ENCODE measurements around the gene MAB21L1.
A peak's percentile ranks its signal among the peaks of the same experiment; 100 is the strongest.

Gene MAB21L1

GRCh38 chr13:35473802-35474201 is 2.7 kb downstream of the MAB21L1 start:
- CTCF ChIA-PET: no interaction called here
- H3K9me3 Mint-ChIP-seq: no peaks in the 10 kb centered on the region
- H3K4me1 Mint-ChIP-seq: peaks cover 52% of the 10 kb centered on the region
- peaks cover 74% of the 10 kb centered on the region for H3K27me3 Mint-ChIP-seq
- H3K27ac Mint-ChIP-seq: no peak overlapping the region
- H3K36me3 Mint-ChIP-seq: peaks cover 5% of the 10 kb centered on the region
- no peak overlapping the region for H3K4me3 Mint-ChIP-seq
- DNase-seq: no peak

GRCh38 chr13:35473206-35473775 is 3.2 kb downstream of the MAB21L1 start:
- no peaks in the 10 kb centered on the region for H3K9me3 Mint-ChIP-seq
- no peak for DNase-seq
- peaks cover 74% of the 10 kb centered on the region for H3K27me3 Mint-ChIP-seq
- H3K4me1 Mint-ChIP-seq: peaks cover 51% of the 10 kb centered on the region
- CTCF ChIA-PET: no interaction called here
- H3K4me3 Mint-ChIP-seq: no peak overlapping the region
- no peak overlapping the region for H3K27ac Mint-ChIP-seq
- H3K36me3 Mint-ChIP-seq: peaks cover 5% of the 10 kb centered on the region

- H3K4me3 Mint-ChIP-seq: no peak overlapping the region
- peaks cover 5% of the 10 kb centered on the region for H3K36me3 Mint-ChIP-seq
- peak; percentile 19 for DNase-seq
- H3K27me3 Mint-ChIP-seq: peaks cover 69% of the 10 kb centered on the region
- peaks cover 45% of the 10 kb centered on the region for H3K4me1 Mint-ChIP-seq
- CTCF ChIA-PET: no interaction called here
- H3K27ac Mint-ChIP-seq: peak overlapping the region; percentile 5
- H3K9me3 Mint-ChIP-seq: no peaks in the 10 kb centered on the region
These were observed 4.1 kb downstream of the MAB21L1 start for GRCh38 chr13:35472323-35472881.

DNA sequence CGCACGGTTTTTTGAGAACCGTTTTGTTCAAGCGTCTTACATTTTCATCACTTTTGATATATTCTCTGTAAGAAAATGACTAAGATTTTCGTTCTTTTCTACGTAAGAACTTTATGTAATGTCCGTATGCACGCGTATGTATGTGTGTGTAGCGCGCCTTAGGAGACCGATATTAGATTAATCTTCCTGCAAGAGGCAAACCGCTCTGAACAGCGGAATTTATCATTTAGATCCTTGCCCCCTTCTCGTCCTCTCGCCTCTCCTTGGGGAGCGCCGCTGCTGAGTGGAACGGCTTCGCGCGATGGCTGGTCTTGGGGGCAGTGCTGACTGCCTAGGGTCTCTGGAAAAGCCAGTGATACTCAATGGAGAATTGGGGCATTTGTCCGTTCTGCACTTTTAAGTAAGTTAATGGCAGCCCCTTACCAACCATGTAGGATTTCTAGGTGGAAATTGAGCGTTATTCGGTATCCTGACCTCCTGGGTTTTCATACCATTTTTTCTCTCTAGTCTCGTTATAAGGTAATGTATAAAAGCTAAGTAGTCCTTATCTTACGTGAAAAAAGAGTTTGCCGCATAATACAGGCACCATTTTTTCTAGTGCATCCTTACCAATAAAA is 4.7 kb downstream of the MAB21L1 start:
- no peak overlapping the region for H3K4me3 Mint-ChIP-seq
- peaks cover 63% of the 10 kb centered on the region for H3K27me3 Mint-ChIP-seq
- H3K4me1 Mint-ChIP-seq: peaks cover 39% of the 10 kb centered on the region
- no peaks in the 10 kb centered on the region for H3K9me3 Mint-ChIP-seq
- no peak for DNase-seq
- CTCF ChIA-PET: no interaction called here
- H3K27ac Mint-ChIP-seq: no peak overlapping the region
- H3K36me3 Mint-ChIP-seq: peaks cover 5% of the 10 kb centered on the region

- peak overlapping the region; percentile 29 for H3K27ac Mint-ChIP-seq
- H3K9me3 Mint-ChIP-seq: no peaks in the 10 kb centered on the region
- peaks cover 5% of the 10 kb centered on the region for H3K36me3 Mint-ChIP-seq
- CTCF ChIA-PET: no interaction called here
- no peak for DNase-seq
- peak overlapping the region; percentile 26 for H3K4me3 Mint-ChIP-seq
- H3K4me1 Mint-ChIP-seq: peaks cover 30% of the 10 kb centered on the region
- peaks cover 54% of the 10 kb centered on the region for H3K27me3 Mint-ChIP-seq
These were observed 5.5 kb downstream of the MAB21L1 start for GRCh38 chr13:35470671-35471661.

- Mint-ChIP-seq H3K9me3 (no peaks in the 10 kb centered on the region), H3K27ac (peak overlapping the region; percentile 29), H3K36me3 (peaks cover 5% of the 10 kb centered on the region), H3K27me3 (peaks cover 44% of the 10 kb centered on the region), H3K4me1 (peaks cover 20% of the 10 kb centered on the region), H3K4me3 (no peak overlapping the region)
- CTCF ChIA-PET: no interaction called here
- no peak for DNase-seq
These were observed 6.5 kb downstream of the MAB21L1 start for GRCh38 chr13:35469806-35470525.

GRCh38 chr13:35468195-35468594 is 8.3 kb downstream of the MAB21L1 start:
- Mint-ChIP-seq H3K4me3 (no peak overlapping the region), H3K27ac (no peak overlapping the region), H3K4me1 (peaks cover 16% of the 10 kb centered on the region), H3K36me3 (peaks cover 5% of the 10 kb centered on the region), H3K27me3 (peaks cover 38% of the 10 kb centered on the region), H3K9me3 (no peaks in the 10 kb centered on the region)
- CTCF ChIA-PET: no interaction called here
- DNase-seq: no peak

GRCh38 chr13:35465371-35465770 is 11.1 kb downstream of the MAB21L1 start:
- no peaks in the 10 kb centered on the region for H3K9me3 Mint-ChIP-seq
- peaks cover 16% of the 10 kb centered on the region for H3K27me3 Mint-ChIP-seq
- CTCF ChIA-PET: no interaction called here

DNA sequence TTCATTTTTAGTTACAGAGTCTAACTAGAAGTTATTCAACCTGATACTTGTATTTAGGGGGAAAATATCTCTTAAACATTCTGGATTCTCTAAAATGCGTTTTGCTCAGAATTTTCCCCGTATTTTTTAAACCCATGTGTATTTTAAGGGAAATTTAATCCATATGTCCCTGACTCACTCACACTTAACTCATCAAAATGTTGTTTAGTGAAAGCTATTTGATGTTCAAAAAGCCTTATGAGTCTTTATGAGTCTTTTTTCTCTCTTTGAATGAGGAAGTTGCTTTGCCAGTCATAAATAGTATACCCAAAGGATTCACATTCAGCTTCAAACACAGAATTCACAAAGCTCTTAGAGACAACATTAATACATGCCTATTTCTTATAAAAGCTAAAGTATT is 16.4 kb downstream of the MAB21L1 start:
- Mint-ChIP-seq H3K27ac (no peak overlapping the region), H3K4me3 (no peak overlapping the region), H3K36me3 (no peaks in the 10 kb centered on the region), H3K4me1 (no peaks in the 10 kb centered on the region), H3K27me3 (no peaks in the 10 kb centered on the region), H3K9me3 (no peaks in the 10 kb centered on the region)
- no peak for DNase-seq
- CTCF ChIA-PET: no interaction called here

More at GRCh38 chr13:35465371-35465770, 11.1 kb downstream of the MAB21L1 start:
- Mint-ChIP-seq H3K36me3 (peaks cover under 1% of the 10 kb centered on the region), H3K4me3 (no peak overlapping the region), H3K27ac (no peak overlapping the region), H3K4me1 (peaks cover under 1% of the 10 kb centered on the region)
- DNase-seq: no peak

GRCh38 chr13:35457258-35457657 is 19.2 kb downstream of the MAB21L1 start:
- no peaks in the 10 kb centered on the region for H3K27me3 Mint-ChIP-seq
- no peak for DNase-seq
- H3K4me3 Mint-ChIP-seq: no peak overlapping the region
- no peaks in the 10 kb centered on the region for H3K9me3 Mint-ChIP-seq
- H3K36me3 Mint-ChIP-seq: no peaks in the 10 kb centered on the region
- CTCF ChIA-PET: no interaction called here
- H3K27ac Mint-ChIP-seq: no peak overlapping the region
- H3K4me1 Mint-ChIP-seq: no peaks in the 10 kb centered on the region

- H3K27ac Mint-ChIP-seq: no peak overlapping the region
- no peaks in the 10 kb centered on the region for H3K4me1 Mint-ChIP-seq
- H3K9me3 Mint-ChIP-seq: no peaks in the 10 kb centered on the region
- no peaks in the 10 kb centered on the region for H3K36me3 Mint-ChIP-seq
- CTCF ChIA-PET: no interaction called here
- no peaks in the 10 kb centered on the region for H3K27me3 Mint-ChIP-seq
- H3K4me3 Mint-ChIP-seq: no peak overlapping the region
- DNase-seq: no peak
These were observed 21.5 kb downstream of the MAB21L1 start for GRCh38 chr13:35455022-35455421.

DNA sequence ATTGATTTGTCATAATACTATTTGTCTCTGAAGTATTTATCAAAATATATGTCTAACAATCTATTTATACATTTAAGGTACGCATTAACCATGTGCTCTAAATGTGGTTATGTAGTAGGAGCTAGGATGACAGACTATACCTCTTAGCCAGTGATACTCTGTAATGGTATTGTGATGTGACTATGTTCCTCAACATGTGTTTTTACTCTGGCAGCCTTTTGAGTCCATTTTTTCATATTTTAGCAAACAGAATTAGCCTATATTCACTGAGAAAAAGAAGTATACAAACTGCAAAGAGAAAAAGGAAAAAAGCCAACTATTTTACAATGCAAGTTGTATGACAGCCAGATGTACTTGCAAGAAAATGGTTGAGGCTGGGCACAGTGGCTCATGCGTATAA is 26.7 kb downstream of the MAB21L1 start:
- Mint-ChIP-seq H3K9me3 (no peaks in the 10 kb centered on the region), H3K4me3 (no peak overlapping the region), H3K27me3 (no peaks in the 10 kb centered on the region), H3K36me3 (no peaks in the 10 kb centered on the region), H3K27ac (no peak overlapping the region), H3K4me1 (no peaks in the 10 kb centered on the region)
- DNase-seq: no peak
- CTCF ChIA-PET: no interaction called here

DNA sequence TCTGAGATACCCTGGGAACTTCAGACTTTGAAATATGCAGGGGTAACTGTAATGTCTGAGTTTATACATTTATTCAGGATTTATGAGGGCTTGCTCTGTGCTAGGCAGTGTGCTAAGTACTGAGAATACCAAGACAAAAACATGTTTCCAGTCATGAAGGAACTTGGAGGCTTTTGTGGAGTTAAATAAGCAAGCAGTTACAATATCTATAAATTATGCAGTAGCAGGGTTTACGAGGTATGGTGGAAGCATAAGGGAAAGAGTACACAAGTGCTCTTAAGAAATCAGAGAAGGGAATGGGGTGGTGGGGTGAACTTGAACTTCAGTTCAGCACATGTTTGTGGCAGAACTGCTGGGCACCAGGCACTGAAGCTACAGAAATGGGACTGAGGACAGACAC is 28.0 kb downstream of the MAB21L1 start:
- no peaks in the 10 kb centered on the region for H3K9me3 Mint-ChIP-seq
- no peaks in the 10 kb centered on the region for H3K4me1 Mint-ChIP-seq
- H3K27me3 Mint-ChIP-seq: no peaks in the 10 kb centered on the region
- no peak for DNase-seq
- H3K36me3 Mint-ChIP-seq: no peaks in the 10 kb centered on the region
- no peak overlapping the region for H3K4me3 Mint-ChIP-seq
- no peak overlapping the region for H3K27ac Mint-ChIP-seq
- CTCF ChIA-PET: no interaction called here

Measured in activated naive CD4-positive, alpha-beta T cell treated with anti-CD3 and anti-CD28 coated beads, Interleukin-2, amount 10 ng/mL, durations not matched to agents 7 days and 5 days (primary cell).